Nephron (organoid): ENCODE measurements around the gene SFXN2.
A peak's percentile ranks its signal among the peaks of the same experiment; 100 is the strongest.

ENCODE experiments used
- H3K27ac Mint-ChIP-seq, 3 experiments: 2 replicates each; pipeline ENCODE4 v1.8.0; 2020; ENCODE audit warnings: mixed read lengths in 3 of 3, mild to moderate bottlenecking in 2 of 3, moderate library complexity in 1 of 3
- H3K27me3 Mint-ChIP-seq: 2 replicates; pipeline ENCODE4 v1.8.0; 2021; ENCODE audit warnings: low read depth, mild to moderate bottlenecking, moderate library complexity, mixed read lengths
- H3K36me3 Mint-ChIP-seq: 2 replicates; pipeline ENCODE4 v1.8.0; 2020; ENCODE audit warnings: low read depth, mixed read lengths
- H3K4me1 Mint-ChIP-seq: 2 replicates; pipeline ENCODE4 v1.8.0; 2020; ENCODE audit warnings: mixed read lengths
- H3K4me3 Mint-ChIP-seq, 3 experiments: 2 replicates each; pipeline ENCODE4 v1.8.0; 2020; ENCODE audit warnings: mild to moderate bottlenecking in 3 of 3, mixed read lengths in 3 of 3, moderate library complexity in 2 of 3
- H3K9me3 Mint-ChIP-seq: 2 replicates; pipeline ENCODE4 v1.8.0; 2020; ENCODE audit warnings: mixed read lengths
- TF ChIP-seq, protein P1 (sequence below), 3 experiments: fragments of 200-600 bp; sonication (generic); IDR thresholded peaks; one replicate each; pipeline ENCODE4 v1.5.0; 2021; ENCODE audit warnings: antibody characterized with exemption in 3 of 3; ENCODE audit not compliant: unreplicated experiment in 3 of 3

SFXN2 gene

DNA sequence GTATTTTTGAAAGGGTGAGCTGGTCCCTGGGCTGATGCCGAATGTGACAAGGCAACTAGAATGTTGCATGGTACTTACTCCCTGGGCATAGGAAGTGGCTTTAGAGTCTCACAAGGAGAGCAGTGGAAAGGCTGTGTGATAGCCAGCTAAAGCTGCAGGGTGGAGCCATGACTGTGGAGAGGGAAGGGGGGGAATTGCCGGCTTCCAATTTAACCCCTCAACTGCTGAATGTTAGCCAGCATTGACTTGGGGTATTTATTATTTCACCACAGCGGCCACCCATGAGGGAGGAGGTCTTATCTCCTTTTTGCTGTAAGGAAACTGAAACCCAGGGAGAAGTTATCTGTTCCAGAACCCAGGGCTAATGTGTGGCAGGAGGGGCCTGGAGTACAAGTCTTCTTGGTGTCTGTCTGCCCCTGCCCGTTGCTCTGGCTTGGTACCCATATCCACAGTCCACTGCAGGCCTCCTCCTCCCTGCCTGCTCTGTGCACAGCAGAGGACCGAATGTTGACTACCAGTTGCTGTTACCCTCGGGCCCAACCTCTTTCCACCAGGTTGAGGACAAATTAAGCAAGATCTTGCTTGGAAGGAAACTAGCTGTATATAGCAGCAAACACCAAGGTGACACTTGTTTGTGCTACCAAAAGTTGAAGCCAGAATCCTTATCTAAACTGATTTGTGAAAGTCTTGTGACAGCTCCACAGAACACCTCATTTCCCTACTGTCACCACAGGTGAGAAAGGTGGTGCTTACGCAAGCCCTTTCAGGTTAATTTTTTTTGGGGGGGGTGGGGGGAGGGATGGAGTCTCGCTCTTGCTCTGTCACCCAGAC is 66.9 kb downstream of the SFXN2 start:
- peak overlapping the region; percentile 36 to 67 (median 43) for H3K4me3 Mint-ChIP-seq
- H3K9me3 Mint-ChIP-seq = no peaks in the 10 kb centered on the region
- peak overlapping the region; percentile 85 to 100 (median 97) for H3K27ac Mint-ChIP-seq
- H3K4me1 Mint-ChIP-seq = peaks cover 81% of the 10 kb centered on the region
- TF ChIP-seq, protein P1, sequence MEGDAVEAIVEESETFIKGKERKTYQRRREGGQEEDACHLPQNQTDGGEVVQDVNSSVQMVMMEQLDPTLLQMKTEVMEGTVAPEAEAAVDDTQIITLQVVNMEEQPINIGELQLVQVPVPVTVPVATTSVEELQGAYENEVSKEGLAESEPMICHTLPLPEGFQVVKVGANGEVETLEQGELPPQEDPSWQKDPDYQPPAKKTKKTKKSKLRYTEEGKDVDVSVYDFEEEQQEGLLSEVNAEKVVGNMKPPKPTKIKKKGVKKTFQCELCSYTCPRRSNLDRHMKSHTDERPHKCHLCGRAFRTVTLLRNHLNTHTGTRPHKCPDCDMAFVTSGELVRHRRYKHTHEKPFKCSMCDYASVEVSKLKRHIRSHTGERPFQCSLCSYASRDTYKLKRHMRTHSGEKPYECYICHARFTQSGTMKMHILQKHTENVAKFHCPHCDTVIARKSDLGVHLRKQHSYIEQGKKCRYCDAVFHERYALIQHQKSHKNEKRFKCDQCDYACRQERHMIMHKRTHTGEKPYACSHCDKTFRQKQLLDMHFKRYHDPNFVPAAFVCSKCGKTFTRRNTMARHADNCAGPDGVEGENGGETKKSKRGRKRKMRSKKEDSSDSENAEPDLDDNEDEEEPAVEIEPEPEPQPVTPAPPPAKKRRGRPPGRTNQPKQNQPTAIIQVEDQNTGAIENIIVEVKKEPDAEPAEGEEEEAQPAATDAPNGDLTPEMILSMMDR (IDR thresholded peaks at IDR 0.05; ENCODE audit: unreplicated experiment in 3 of 3) = no peak
- H3K27me3 Mint-ChIP-seq = no peaks in the 10 kb centered on the region
- peaks cover 12% of the 10 kb centered on the region for H3K36me3 Mint-ChIP-seq

DNA sequence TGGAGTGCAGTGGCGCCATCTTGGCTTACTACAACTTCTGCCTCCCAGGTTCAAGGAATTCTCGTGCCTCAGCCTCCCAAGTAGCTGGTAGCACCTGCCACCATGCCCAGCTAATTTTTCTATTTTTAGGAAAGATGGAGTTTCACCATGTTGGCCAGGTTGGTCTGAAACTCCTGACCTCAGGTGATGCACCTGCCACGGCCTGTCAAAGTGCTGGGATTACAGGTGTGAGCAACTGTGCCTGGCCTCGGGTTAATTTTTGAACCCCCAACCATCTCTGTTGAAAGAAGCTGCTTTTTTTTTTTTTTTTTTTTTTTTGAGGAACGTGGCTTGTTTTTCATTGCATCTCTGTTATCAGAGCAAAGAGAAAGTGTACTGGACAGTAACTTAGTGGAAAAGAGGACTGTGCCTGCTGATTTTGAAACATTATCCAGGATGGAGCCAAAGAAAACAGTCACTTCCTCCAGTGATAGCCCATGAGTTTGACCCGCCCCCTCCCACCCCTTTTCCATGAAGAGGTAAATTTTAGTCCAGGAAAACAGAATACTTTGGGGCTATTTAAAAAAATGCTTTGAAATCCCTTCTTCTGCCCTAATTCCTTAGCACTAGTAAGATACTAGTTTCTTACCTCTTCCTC is 67.6 kb downstream of the SFXN2 start:
- Mint-ChIP-seq H3K9me3 (no peaks in the 10 kb centered on the region), H3K27ac (peak overlapping the region; percentile 93 to 100 (median 97)), H3K27me3 (no peaks in the 10 kb centered on the region), H3K36me3 (peaks cover 12% of the 10 kb centered on the region), H3K4me1 (peaks cover 78% of the 10 kb centered on the region), H3K4me3 (peak overlapping the region in 2 of 3 experiments; percentile 55 to 73)
- TF ChIP-seq, protein P1 (IDR thresholded peaks at IDR 0.05; ENCODE audit: unreplicated experiment in 3 of 3) = no peak

DNA sequence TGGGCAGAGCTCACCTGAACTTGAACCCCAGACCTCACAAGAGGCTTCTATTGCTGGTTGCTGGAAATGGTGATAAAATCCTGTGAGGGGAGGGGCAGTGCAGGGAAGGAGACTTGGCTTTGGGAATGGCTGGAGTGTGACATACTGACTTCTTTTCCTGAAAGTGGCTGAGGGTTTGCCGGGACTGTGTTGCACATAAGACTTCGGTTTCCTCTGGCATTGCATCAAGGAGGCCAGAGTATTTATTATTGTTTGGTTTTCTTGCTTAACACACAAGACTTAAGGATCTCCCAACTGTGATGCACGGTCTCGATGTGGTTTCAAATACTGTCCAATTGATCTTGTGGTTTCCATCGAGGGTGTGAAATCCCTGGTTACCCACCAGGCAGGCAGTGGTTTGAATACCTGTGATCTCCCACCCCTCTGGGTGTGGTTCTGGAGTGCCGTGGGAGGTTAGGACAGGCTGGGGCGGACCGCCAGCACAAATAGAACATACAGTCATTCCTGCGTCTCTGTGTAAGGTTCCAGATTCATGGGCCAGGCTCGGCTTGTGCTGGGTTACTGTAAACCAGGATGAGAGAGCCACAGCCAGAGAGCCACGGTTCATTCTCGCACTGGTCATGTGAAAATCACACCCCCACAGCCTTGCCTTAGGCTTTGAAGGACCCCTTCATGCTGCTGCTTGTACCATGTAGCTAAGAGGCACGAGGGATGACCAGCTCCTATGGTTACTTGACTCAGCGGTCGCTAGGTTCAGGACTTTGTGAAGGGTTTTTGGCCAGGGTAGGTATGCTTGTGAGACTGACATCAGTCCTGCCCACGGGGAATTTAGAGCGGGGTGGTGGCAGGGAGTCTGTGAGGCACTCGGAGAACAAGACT is 68.5 kb downstream of the SFXN2 start:
- Mint-ChIP-seq H3K4me3 (peak overlapping the region; percentile 41 to 73 (median 55)), H3K27ac (peak overlapping the region; percentile 93 to 100 (median 97)), H3K27me3 (no peaks in the 10 kb centered on the region), H3K9me3 (no peaks in the 10 kb centered on the region), H3K36me3 (peaks cover 12% of the 10 kb centered on the region), H3K4me1 (peaks cover 76% of the 10 kb centered on the region)
- TF ChIP-seq, protein P1 (IDR thresholded peaks at IDR 0.05; ENCODE audit: unreplicated experiment in 3 of 3) = no peak

DNA sequence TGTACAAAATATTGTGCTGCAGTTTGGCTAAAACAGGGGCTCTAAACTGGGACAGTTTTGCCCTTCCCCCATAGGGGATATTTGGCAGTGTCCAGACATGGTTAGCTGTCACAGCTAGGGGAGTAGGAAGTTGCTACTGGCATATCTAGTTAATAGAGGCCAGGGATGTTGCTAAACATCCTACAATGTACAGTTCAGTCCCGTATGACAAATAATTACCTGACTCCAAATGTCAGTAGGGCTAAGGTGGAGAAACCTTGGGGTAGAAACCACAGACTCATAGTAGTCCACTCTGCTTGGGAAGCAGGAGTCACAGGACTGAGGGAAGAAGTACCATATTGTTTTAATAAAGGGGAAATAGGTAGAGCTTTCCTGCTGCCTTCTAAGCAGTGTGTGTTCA is 69.1 kb downstream of the SFXN2 start:
- no peaks in the 10 kb centered on the region for H3K9me3 Mint-ChIP-seq
- H3K4me3 Mint-ChIP-seq = peak overlapping the region in 1 of 3 experiments; percentile 6
- H3K27me3 Mint-ChIP-seq = no peaks in the 10 kb centered on the region
- H3K36me3 Mint-ChIP-seq = peaks cover 14% of the 10 kb centered on the region
- peaks cover 70% of the 10 kb centered on the region for H3K4me1 Mint-ChIP-seq
- peak overlapping the region; percentile 93 to 100 (median 97) for H3K27ac Mint-ChIP-seq
- TF ChIP-seq, protein P1 (IDR thresholded peaks at IDR 0.05; ENCODE audit: unreplicated experiment in 3 of 3) = no peak

DNA sequence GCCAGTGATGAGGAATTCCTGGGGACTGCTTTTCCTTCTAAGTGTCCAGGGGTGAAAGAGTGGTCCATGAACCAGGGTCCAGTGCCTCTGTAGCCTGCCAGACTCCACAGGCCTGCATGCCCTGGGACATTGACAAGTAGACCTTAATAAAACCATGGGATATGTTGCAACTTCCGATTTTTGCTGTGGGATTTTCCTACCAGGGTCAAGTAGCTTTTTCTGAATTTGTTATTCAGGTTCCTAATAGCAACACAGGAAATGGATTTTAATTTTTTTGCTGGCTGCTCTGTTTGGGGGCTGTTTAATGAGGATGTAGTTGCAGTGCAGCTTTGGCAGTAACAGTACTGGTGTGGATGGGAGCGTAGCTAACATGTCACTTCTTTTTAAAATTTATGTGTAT is 71.4 kb downstream of the SFXN2 start:
- Mint-ChIP-seq H3K4me3 (peak overlapping the region in 2 of 3 experiments; percentile 20 to 26), H3K27ac (peak overlapping the region; percentile 41 to 91 (median 77))

More for the DNA sequence above, 71.4 kb downstream of the SFXN2 start:
- TF ChIP-seq, protein P1 (IDR thresholded peaks at IDR 0.05; ENCODE audit: unreplicated experiment in 3 of 3) = no peak
- no peaks in the 10 kb centered on the region for H3K27me3 Mint-ChIP-seq
- H3K36me3 Mint-ChIP-seq = peaks cover 27% of the 10 kb centered on the region
- peaks cover 62% of the 10 kb centered on the region for H3K4me1 Mint-ChIP-seq
- peaks cover 4% of the 10 kb centered on the region for H3K9me3 Mint-ChIP-seq
